ENCODE measurements around the gene BCL2L11. TPM values are rescaled to one million over a fixed set of nuclear protein-coding genes. Genes with fewer than 3 reads are reported as not detected.

BCL2L11 gene
- total RNA-seq, 1 donor from 2014 or later: 90.1 TPM

DNA sequence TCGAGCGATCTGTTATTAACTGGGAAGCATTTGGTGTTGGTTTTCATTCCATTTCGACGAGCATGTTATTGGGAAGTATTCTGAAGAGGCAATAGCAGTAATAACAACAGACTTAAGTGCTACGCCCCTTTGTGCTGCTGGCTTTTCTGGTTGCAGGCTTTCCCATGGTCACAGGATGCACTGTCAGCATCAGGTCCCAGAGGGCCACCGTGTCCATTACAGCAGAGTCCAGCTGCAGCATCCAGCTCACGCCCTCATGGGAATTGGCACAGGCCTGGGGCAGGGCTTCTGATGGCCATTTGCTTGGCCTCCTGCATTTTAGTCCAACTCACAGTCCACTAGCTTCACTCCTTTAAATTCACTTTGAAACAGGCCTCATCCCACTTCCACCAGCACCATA is 44.4 kb downstream of the BCL2L11 start:
- H3K4me1 ChIP-seq: peaks cover 36% of the 10 kb centered on the region
- DNase-seq (ENCODE audit: extremely low spot score in 2 of 2): no peak

DNA sequence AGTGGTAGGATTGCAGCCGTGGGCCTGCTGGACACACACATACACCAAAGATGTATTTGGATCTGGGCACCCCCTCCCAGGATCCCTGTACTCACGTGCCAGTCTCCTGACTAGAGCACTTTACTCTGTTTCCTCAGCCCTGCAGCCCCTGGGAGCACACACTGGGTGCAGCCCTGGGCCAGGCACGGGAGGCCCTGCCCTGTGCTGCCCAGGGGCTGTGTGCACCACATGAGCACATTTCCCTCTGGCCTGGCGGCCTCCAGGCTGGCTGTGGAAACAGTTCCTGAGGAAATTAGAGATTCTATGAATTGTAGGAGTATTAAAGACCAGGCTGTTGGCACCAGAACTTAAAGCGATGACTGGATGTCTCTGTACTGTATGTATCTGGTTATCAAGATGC is 45.4 kb downstream of the BCL2L11 start:
- Histone ChIP-seq H3K4me1 (peaks cover 26% of the 10 kb centered on the region), H3K9me3 (no peaks in the 10 kb centered on the region), H3K27me3 (no peaks in the 10 kb centered on the region), H3K4me3 (no peak overlapping the region), H3K27ac (no peak overlapping the region), H3K36me3 (peaks cover 0 to 18% of the 10 kb centered on the region in 2 donors)
- intact Hi-C loops (cut with DNase I): no loop called here
- DNase-seq (ENCODE audit: extremely low spot score in 2 of 2): no peak
- TF ChIP-seq, protein P1, sequence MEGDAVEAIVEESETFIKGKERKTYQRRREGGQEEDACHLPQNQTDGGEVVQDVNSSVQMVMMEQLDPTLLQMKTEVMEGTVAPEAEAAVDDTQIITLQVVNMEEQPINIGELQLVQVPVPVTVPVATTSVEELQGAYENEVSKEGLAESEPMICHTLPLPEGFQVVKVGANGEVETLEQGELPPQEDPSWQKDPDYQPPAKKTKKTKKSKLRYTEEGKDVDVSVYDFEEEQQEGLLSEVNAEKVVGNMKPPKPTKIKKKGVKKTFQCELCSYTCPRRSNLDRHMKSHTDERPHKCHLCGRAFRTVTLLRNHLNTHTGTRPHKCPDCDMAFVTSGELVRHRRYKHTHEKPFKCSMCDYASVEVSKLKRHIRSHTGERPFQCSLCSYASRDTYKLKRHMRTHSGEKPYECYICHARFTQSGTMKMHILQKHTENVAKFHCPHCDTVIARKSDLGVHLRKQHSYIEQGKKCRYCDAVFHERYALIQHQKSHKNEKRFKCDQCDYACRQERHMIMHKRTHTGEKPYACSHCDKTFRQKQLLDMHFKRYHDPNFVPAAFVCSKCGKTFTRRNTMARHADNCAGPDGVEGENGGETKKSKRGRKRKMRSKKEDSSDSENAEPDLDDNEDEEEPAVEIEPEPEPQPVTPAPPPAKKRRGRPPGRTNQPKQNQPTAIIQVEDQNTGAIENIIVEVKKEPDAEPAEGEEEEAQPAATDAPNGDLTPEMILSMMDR (IDR thresholded peaks at IDR 0.05): no peak
- TF ChIP-seq POLR2AphosphoS5 (IDR thresholded peaks at IDR 0.05; ENCODE audit: insufficient read depth in 1 of 2, low read depth in 1 of 2) (no peak), POLR2A (IDR thresholded peaks at IDR 0.05) (no peak)

More for the DNA sequence above, 44.4 kb downstream of the BCL2L11 start:
- H3K9me3 ChIP-seq: no peaks in the 10 kb centered on the region
- H3K4me3 ChIP-seq: no peak overlapping the region
- intact Hi-C loops (cut with DNase I): no loop called here
- H3K27me3 ChIP-seq: no peaks in the 10 kb centered on the region
- H3K36me3 ChIP-seq: peaks cover 0 to 18% of the 10 kb centered on the region in 2 donors
- H3K27ac ChIP-seq: no peak overlapping the region
- no peak for TF ChIP-seq POLR2A (IDR thresholded peaks at IDR 0.05)
- TF ChIP-seq POLR2AphosphoS5 (IDR thresholded peaks at IDR 0.05; ENCODE audit: insufficient read depth in 1 of 2, low read depth in 1 of 2): no peak
- TF ChIP-seq, protein P1 (IDR thresholded peaks at IDR 0.05): no peak

DNA sequence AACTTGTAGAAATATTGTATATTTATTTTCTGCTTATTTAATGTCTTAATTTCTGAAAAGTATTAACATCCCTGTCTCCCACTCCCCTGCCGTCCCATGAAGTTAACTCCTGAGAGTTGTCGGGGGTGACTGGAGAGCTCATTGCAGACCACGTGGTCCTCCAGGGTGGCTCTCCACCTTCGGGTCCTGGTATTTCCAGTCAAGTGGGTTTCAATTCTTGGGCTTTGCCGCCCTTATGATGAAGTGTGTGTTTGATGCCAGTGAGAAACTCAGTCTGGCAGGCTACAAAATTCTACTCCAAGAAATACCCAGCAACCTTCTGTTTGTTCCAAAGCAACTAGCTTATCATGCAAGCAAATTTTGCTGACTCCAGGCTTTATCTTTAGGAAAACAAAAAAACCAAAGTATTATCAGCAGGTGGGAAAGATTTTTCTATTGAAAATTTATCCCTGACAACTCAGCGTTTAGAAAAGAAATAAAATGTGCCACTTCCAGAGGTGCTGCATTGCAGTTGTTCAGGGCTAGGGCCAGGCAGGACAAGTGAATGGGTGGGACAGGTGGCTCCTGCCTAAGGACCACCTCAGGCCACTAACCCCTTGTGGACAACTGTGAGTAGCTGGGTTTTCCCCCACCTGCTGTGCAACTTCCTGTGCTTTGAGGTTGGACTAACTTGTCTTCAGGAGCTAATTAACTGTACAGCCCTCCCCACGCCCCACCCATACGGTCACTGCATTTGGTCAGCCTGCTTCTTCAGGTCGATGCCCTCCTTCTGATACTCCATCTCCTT is 46.6 kb downstream of the BCL2L11 start:
- H3K27ac ChIP-seq: no peak overlapping the region
- H3K4me1 ChIP-seq: peaks cover 15% of the 10 kb centered on the region
- no peaks in the 10 kb centered on the region for H3K9me3 ChIP-seq
- TF ChIP-seq, protein P1 (IDR thresholded peaks at IDR 0.05): no peak
- TF ChIP-seq POLR2AphosphoS5 (IDR thresholded peaks at IDR 0.05; ENCODE audit: insufficient read depth in 1 of 2, low read depth in 1 of 2) (no peak), POLR2A (IDR thresholded peaks at IDR 0.05) (no peak)
- H3K27me3 ChIP-seq: no peaks in the 10 kb centered on the region
- peaks cover 0 to 18% of the 10 kb centered on the region in 2 donors for H3K36me3 ChIP-seq
- no peak for DNase-seq (ENCODE audit: extremely low spot score in 2 of 2)
- no peak overlapping the region for H3K4me3 ChIP-seq
- intact Hi-C loops (cut with DNase I): no loop called here

DNA sequence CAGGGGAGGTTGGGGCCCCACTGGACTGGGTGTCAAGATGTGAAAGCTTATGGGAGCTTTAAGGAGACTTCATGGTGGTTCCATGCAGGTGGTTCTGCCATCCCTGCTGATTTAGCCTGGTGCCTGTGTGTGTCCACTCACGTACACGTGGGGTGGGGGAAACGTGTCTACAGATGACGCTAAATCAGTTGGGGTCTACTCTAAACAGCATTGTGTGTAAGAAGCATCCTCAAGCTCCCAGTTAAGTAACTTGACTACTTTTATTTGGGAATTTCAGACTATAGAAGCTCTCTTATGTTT is 47.1 kb downstream of the BCL2L11 start:
- Histone ChIP-seq H3K36me3 (peaks cover 0 to 18% of the 10 kb centered on the region in 2 donors), H3K4me1 (peaks cover 13% of the 10 kb centered on the region), H3K9me3 (no peaks in the 10 kb centered on the region), H3K27ac (no peak overlapping the region), H3K27me3 (no peaks in the 10 kb centered on the region), H3K4me3 (no peak overlapping the region)
- no peak for DNase-seq (ENCODE audit: extremely low spot score in 2 of 2)
- intact Hi-C loops (cut with DNase I): no loop called here
- TF ChIP-seq, protein P1 (IDR thresholded peaks at IDR 0.05): no peak
- no peak for TF ChIP-seq POLR2AphosphoS5 (IDR thresholded peaks at IDR 0.05; ENCODE audit: insufficient read depth in 1 of 2, low read depth in 1 of 2)

DNA sequence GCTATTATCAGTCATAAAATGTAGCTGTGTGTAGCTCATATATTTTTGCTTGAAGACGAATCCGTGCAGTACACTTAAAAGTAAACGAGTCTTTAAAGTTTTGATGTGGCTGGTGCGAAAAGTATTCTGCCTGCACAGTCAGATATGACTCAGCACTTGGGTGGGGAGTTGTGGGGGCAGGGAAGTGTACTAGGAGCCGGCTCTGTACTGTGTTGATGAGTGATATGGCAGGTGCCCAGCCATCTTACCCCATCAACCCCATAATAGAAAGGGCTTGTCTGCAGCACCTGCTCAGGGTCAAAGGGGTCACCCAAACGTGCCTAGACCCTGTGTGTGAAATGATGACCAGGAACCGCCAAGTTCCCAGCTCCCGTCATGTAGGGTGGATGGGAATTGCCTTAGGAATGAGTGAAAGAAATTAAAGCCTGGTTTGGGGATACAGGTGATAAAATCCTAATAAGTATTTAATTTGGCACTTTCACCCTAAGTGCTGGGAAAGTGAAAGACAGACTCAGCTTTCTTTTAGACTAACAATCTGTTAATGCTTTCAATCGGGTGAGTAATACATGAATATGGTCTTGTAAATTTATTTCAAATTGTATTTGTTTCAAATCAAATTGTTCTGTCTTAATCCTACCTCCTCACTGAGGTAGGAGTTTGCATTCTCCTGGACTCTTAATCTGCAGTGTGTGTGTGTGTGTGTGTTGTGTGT is 48.0 kb downstream of the BCL2L11 start:
- peaks cover 0 to 18% of the 10 kb centered on the region in 2 donors for H3K36me3 ChIP-seq
- peaks cover 13% of the 10 kb centered on the region for H3K4me1 ChIP-seq
- TF ChIP-seq, protein P1 (IDR thresholded peaks at IDR 0.05): no peak
- TF ChIP-seq POLR2AphosphoS5 (IDR thresholded peaks at IDR 0.05; ENCODE audit: insufficient read depth in 1 of 2, low read depth in 1 of 2) (no peak), POLR2A (IDR thresholded peaks at IDR 0.05) (no peak)
- no peaks in the 10 kb centered on the region for H3K27me3 ChIP-seq
- no peak overlapping the region for H3K27ac ChIP-seq
- intact Hi-C loops (cut with DNase I): no loop called here
- H3K4me3 ChIP-seq: no peak overlapping the region
- DNase-seq (ENCODE audit: extremely low spot score in 2 of 2): no peak
- no peaks in the 10 kb centered on the region for H3K9me3 ChIP-seq

All from vagina (tissue), 2 donors.